Endothelial cell of umbilical vein (primary cell): ENCODE results near the gene ZNF648. TPM values are rescaled to one million over a fixed set of nuclear protein-coding genes. Genes with fewer than 3 reads are reported as not detected.

Experiments used
- BruUV-seq: library from RNA; stranded (reverse); fragments of 400-500 nt; replicated peaks from 2 replicates; lab custom pipeline; 2021; lab: Mats Ljungman, UMichigan
- CTCF ChIA-PET: fragments of 300-600, 350-600 bp; sonication (Branson Sonifier 250); formaldehyde crosslinking; loops from one replicate; lab custom pipeline; 2021; ENCODE audit warnings: antibody characterized with exemption, inconsistent platforms; lab: Charles Lee
- POLR2A ChIA-PET: fragments of 300-600, 350-600 bp; sonication (Branson Sonifier 250); formaldehyde crosslinking; loops from one replicate; lab custom pipeline; 2021; ENCODE audit warnings: antibody characterized with exemption, inconsistent platforms; lab: Charles Lee
- DNase-seq: peaks from one replicate; pipeline ENCODE4 v3.0.0-alpha.2; 2011; ENCODE audit warnings: low read depth, low spot score
- FAIRE-seq: peaks from 2 replicates; lab custom pipeline; 2011; peaks lifted over from hg19 to GRCh38; lab: Jason Lieb, UNC
- H2AFZ ChIP-seq: 2 replicates; pipeline ENCODE4 v1.6.0; 2012; ENCODE audit warnings: low read depth, low read length, control low read depth, inconsistent platforms
- H3K27ac ChIP-seq: 2 replicates; pipeline ENCODE4 v1.5.1; 2011; ENCODE audit warnings: low read depth, mild to moderate bottlenecking, control low read depth, low read length, moderate library complexity; ENCODE audit not compliant: insufficient read depth
- H3K27me3 ChIP-seq, 2 experiments: 2 replicates each; pipeline versions ENCODE4 v1.6.0 to v1.6.1; 2011; ENCODE audit warnings: low read length in 2 of 2, mixed read lengths in 1 of 2; ENCODE audit not compliant: control insufficient read depth in 2 of 2, insufficient read depth in 2 of 2
- H3K36me3 ChIP-seq, 2 experiments: 2 replicates in 1 of 2; 3 replicates in 1 of 2; pipeline ENCODE4 v1.5.1; 2011; ENCODE audit warnings: low read length in 2 of 2, mild to moderate bottlenecking in 1 of 2, moderate library complexity in 1 of 2; ENCODE audit not compliant: control insufficient read depth in 2 of 2, insufficient read depth in 2 of 2; ENCODE audit errors: extremely low read depth in 1 of 2
- H3K4me1 ChIP-seq: 3 replicates; pipeline ENCODE4 v1.5.1; 2011; ENCODE audit warnings: mild to moderate bottlenecking, low read length; ENCODE audit not compliant: control insufficient read depth, insufficient read depth; ENCODE audit errors: extremely low read depth
- H3K4me2 ChIP-seq: 2 replicates; pipeline ENCODE4 v1.6.1; 2011; ENCODE audit warnings: low read length, control low read depth, mixed read lengths; ENCODE audit not compliant: insufficient read depth
- H3K4me3 ChIP-seq, 3 experiments: fragments of 200-600 bp in 1 of 3; sonication (generic), shearing (Covaris generic) in 1 of 3; replicated peaks in 1 of 3; 2 replicates each; pipeline ENCODE4 v1.5.1; 2011 to 2016; ENCODE audit warnings: control low read depth in 3 of 3, low read length in 3 of 3, mild to moderate bottlenecking in 2 of 3, inconsistent platforms in 1 of 3, low read depth in 1 of 3, moderate library complexity in 1 of 3; ENCODE audit not compliant: insufficient read depth in 1 of 3
- H3K79me2 ChIP-seq: 2 replicates; pipeline ENCODE4 v1.6.0; 2012; ENCODE audit warnings: low read length, inconsistent platforms; ENCODE audit not compliant: control insufficient read depth, insufficient read depth
- H3K9ac ChIP-seq: replicated peaks from 2 replicates; pipeline ENCODE3; 2011; ENCODE audit warnings: low read length, control low read depth; ENCODE audit not compliant: insufficient read depth; ENCODE audit errors: extremely low read depth
- H3K9me1 ChIP-seq: replicated peaks from 3 replicates; pipeline ENCODE4 v1.6.0; 2011; ENCODE audit warnings: mild to moderate bottlenecking, low read length; ENCODE audit not compliant: control insufficient read depth, insufficient read depth; ENCODE audit errors: extremely low read depth
- H3K9me3 ChIP-seq: replicated peaks from 2 replicates; pipeline ENCODE4 v1.5.1; 2012; ENCODE audit warnings: low read length, inconsistent platforms; ENCODE audit not compliant: control insufficient read depth, insufficient read depth
- H4K20me1 ChIP-seq: replicated peaks from 2 replicates; pipeline ENCODE3; 2011; ENCODE audit warnings: mild to moderate bottlenecking, low read length; ENCODE audit not compliant: control insufficient read depth, insufficient read depth; ENCODE audit errors: extremely low read depth
- EZH2 ChIP-seq: IDR thresholded peaks from 2 replicates; pipeline ENCODE4 v1.6.1; 2012; ENCODE audit warnings: borderline replicate concordance, low read depth, mild to moderate bottlenecking, moderate library complexity, low read length, inconsistent platforms; ENCODE audit not compliant: severe bottlenecking
- FOS ChIP-seq: IDR thresholded peaks from 2 replicates; pipeline ENCODE4 v1.6.1; 2011; ENCODE audit warnings: mild to moderate bottlenecking, low read length, moderate library complexity, borderline replicate concordance; ENCODE audit not compliant: insufficient read depth
- GATA2 ChIP-seq: IDR thresholded peaks from 2 replicates; pipeline ENCODE4 v1.7.0; 2011; ENCODE audit warnings: low read depth, mild to moderate bottlenecking, moderate library complexity, mixed read lengths, low read length; ENCODE audit not compliant: insufficient read length, insufficient read depth
- JUN ChIP-seq: IDR thresholded peaks from 2 replicates; pipeline ENCODE4 v1.6.1; 2011; ENCODE audit warnings: borderline replicate concordance, low read depth; ENCODE audit not compliant: insufficient read length, insufficient read depth
- MYC ChIP-seq: IDR thresholded peaks from one replicate; pipeline ENCODE4 v1.6.1; 2011; ENCODE audit warnings: mild to moderate bottlenecking, low read depth, low read length
- POLR2A ChIP-seq: IDR thresholded peaks from 2 replicates; pipeline ENCODE4 v1.6.1; 2012; ENCODE audit warnings: low read depth, mild to moderate bottlenecking, control low read depth, low read length
- POLR2AphosphoS5 ChIP-seq: IDR thresholded peaks from 2 replicates; pipeline ENCODE4 v1.6.1; 2012; ENCODE audit warnings: low read depth, mild to moderate bottlenecking, control low read depth, low read length, moderate library complexity; ENCODE audit not compliant: insufficient read depth
- dilution Hi-C: fragments of 300-500 bp; cut with MboI; formaldehyde crosslinking; loops from one replicate; pipeline ENCODE4 v1.15.0; 2019; ENCODE audit warnings: low sequenced_read_pairs; ENCODE audit not compliant: extremely low pct_ligation_motif_present
- intact Hi-C: fragments of 100-400 bp; cut with micrococcal nuclease; formaldehyde crosslinking; loops from one replicate; pipeline ENCODE4 v1.10.0; 2022
- polyA plus RNA-seq, 4 experiments: library from polyadenylated mRNA; depleted of rRNA in 3 of 4; stranded (reverse) in 3 of 4; unstranded in 1 of 4; fragments of >200 nt; gene quantifications; 2 replicates each; pipeline versions ENCODE4 v1.2.1 to v1.2.3, GENCODE V29; 2011 to 2012; ENCODE audit warnings: missing spikeins in 1 of 4
- total RNA-seq: library from RNA; stranded (reverse); gene quantifications from 2 replicates; pipeline ENCODE4 v1.2.3, GENCODE V29; 2021
- TF ChIP-seq, protein P1 (sequence below), 2 donors: IDR thresholded peaks; 1 replicate in 1 of 2; 2 replicates in 1 of 2; pipeline ENCODE4 v1.5.1; 2011; ENCODE audit warnings: low read length in 2 of 2, mild to moderate bottlenecking in 2 of 2, moderate library complexity in 2 of 2, control low read depth in 1 of 2, inconsistent platforms in 1 of 2, low read depth in 1 of 2; ENCODE audit not compliant: insufficient read depth in 1 of 2; ENCODE audit errors: extremely low read depth in 1 of 2
- TF ChIP-seq, protein P2 (sequence below): IDR thresholded peaks from 2 replicates; pipeline ENCODE4 v1.6.1; 2011; ENCODE audit not compliant: insufficient read depth, insufficient read length

Gene ZNF648
- total and polyA plus RNA-seq, 2 donors (not counting 3 experiments of a cell fraction or from before 2014, with no cell fraction given), result not detected

DNA sequence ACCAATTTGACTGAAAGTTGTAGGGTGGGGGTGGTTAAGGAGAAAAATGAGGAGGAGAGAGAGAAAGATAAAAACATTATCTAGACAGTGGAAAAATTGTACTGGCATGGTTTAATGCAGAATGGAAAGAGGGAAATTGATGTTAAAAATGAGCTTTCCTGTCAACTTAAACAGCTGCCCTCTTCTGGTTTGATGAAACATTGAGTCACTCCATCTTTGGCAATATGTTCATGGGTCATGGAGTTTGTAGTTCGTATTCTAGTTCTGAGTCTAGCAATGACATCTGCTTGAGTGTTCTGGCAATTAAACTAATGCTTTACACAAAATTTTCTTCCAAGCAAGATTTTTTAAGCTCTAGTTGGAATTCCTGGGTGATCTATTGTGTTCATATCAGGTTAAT is 9.6 kb downstream of the ZNF648 start:
- Histone ChIP-seq H3K4me3 (no peak overlapping the region), H3K9me3 (no peaks in the 10 kb centered on the region), H3K4me2 (no peak overlapping the region), H3K4me1 (no peaks in the 10 kb centered on the region), H3K27me3 (no peaks in the 10 kb centered on the region), H2AFZ (no peak overlapping the region), H3K79me2 (no peaks in the 10 kb centered on the region), H3K36me3 (no peaks in the 10 kb centered on the region), H3K27ac (no peak overlapping the region), H3K9me1 (no peaks in the 10 kb centered on the region), H3K9ac (no peak overlapping the region), H4K20me1 (no peaks in the 10 kb centered on the region)
- intact Hi-C loops (no loop called here), dilution Hi-C loops (no loop called here)
- no TSS peak for BruUV-seq
- FAIRE-seq, result no peak
- TF ChIP-seq, protein P1, sequence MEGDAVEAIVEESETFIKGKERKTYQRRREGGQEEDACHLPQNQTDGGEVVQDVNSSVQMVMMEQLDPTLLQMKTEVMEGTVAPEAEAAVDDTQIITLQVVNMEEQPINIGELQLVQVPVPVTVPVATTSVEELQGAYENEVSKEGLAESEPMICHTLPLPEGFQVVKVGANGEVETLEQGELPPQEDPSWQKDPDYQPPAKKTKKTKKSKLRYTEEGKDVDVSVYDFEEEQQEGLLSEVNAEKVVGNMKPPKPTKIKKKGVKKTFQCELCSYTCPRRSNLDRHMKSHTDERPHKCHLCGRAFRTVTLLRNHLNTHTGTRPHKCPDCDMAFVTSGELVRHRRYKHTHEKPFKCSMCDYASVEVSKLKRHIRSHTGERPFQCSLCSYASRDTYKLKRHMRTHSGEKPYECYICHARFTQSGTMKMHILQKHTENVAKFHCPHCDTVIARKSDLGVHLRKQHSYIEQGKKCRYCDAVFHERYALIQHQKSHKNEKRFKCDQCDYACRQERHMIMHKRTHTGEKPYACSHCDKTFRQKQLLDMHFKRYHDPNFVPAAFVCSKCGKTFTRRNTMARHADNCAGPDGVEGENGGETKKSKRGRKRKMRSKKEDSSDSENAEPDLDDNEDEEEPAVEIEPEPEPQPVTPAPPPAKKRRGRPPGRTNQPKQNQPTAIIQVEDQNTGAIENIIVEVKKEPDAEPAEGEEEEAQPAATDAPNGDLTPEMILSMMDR (IDR thresholded peaks at IDR 0.05; ENCODE audit: extremely low read depth in 1 of 2, insufficient read depth in 1 of 2, low read depth in 1 of 2, low read length in 2 of 2), result no peak
- TF ChIP-seq EZH2, result no peak
- no peak for TF ChIP-seq POLR2AphosphoS5
- TF ChIP-seq JUN, result no peak
- TF ChIP-seq GATA2, result no peak
- no peak for TF ChIP-seq MYC
- TF ChIP-seq POLR2A, result no peak
- TF ChIP-seq FOS, result no peak
- TF ChIP-seq, protein P2, sequence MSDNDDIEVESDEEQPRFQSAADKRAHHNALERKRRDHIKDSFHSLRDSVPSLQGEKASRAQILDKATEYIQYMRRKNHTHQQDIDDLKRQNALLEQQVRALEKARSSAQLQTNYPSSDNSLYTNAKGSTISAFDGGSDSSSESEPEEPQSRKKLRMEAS, result no peak
- ChIA-PET POLR2A (no interaction called here), CTCF (interaction anchor here (1.7 kb wide), 1 partner anchor 573 kb away, joined by 5 read pairs; no protein-coding TSS in a partner anchor)
- no peak for DNase-seq
